Brain microvascular endothelial cell (primary cell): ENCODE results near the gene GSE1.

Experiments
- DNase-seq: peaks from one replicate; pipeline ENCODE4 v3.0.0-alpha.2; 2020
- H3K27ac ChIP-seq: fragments of 250-450 bp; sonication (Bioruptor Pico); 2 replicates; pipeline ENCODE4 v1.5.1; 2020; ENCODE audit warnings: mild to moderate bottlenecking, moderate library complexity
- H3K27me3 ChIP-seq: fragments of 250-450 bp; sonication (Bioruptor Pico); replicated peaks from 2 replicates; pipeline ENCODE4 v1.5.1; 2020; ENCODE audit warnings: mild to moderate bottlenecking
- H3K36me3 ChIP-seq: fragments of 250-450 bp; sonication (Bioruptor Pico); replicated peaks from 2 replicates; pipeline ENCODE4 v1.5.1; 2020; ENCODE audit warnings: mild to moderate bottlenecking
- H3K4me3 ChIP-seq: 2 replicates; pipeline ENCODE4 v1.5.1; 2011; ENCODE audit warnings: low read depth, mild to moderate bottlenecking, control low read depth, low read length, moderate library complexity
- in situ Hi-C: cut with HindIII; loops from 2 replicates; pipeline ENCODE4 v1.10.0; 2017; ENCODE audit warnings: low sequenced_read_pairs, low pct_ligation_motif_present
- TF ChIP-seq, protein P1 (sequence below): IDR thresholded peaks from 2 replicates; pipeline ENCODE4 v1.5.1; 2011; ENCODE audit warnings: low read depth, mild to moderate bottlenecking, moderate library complexity, low read length, control low read depth, inconsistent platforms; ENCODE audit errors: missing control alignments

Gene GSE1

DNA sequence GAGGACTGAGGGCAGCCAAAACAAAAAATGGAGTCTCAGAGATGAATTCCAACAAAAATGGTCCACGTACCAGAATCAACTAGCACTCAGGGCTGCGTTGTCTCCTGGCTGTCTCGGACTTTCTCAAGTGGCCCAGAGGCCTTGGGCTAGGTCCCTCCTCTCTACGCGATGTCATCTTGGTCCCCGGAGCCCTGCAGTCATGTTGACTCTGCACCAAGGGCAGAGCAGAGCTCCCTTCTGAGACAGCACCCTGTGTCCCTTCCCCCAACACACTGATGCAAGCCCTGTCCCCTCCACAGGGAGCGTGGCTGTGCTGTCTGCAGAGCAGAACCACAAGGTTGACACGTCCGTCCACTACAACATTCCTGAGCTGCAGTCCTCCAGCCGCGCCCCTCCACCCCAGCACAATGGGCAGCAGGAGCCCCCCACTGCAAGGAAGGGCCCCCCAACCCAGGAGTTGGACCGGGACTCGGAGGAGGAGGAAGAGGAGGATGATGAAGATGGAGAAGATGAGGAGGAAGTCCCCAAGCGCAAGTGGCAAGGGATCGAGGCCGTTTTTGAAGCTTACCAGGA is 54.8 kb downstream of the GSE1 start:
- no peak overlapping the region for H3K27ac ChIP-seq
- no peaks in the 10 kb centered on the region for H3K27me3 ChIP-seq
- H3K36me3 ChIP-seq = peaks cover 54% of the 10 kb centered on the region
- no peak for DNase-seq
- TF ChIP-seq, protein P1, sequence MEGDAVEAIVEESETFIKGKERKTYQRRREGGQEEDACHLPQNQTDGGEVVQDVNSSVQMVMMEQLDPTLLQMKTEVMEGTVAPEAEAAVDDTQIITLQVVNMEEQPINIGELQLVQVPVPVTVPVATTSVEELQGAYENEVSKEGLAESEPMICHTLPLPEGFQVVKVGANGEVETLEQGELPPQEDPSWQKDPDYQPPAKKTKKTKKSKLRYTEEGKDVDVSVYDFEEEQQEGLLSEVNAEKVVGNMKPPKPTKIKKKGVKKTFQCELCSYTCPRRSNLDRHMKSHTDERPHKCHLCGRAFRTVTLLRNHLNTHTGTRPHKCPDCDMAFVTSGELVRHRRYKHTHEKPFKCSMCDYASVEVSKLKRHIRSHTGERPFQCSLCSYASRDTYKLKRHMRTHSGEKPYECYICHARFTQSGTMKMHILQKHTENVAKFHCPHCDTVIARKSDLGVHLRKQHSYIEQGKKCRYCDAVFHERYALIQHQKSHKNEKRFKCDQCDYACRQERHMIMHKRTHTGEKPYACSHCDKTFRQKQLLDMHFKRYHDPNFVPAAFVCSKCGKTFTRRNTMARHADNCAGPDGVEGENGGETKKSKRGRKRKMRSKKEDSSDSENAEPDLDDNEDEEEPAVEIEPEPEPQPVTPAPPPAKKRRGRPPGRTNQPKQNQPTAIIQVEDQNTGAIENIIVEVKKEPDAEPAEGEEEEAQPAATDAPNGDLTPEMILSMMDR = no peak
- in situ Hi-C loops = no loop called here
- H3K4me3 ChIP-seq = no peak overlapping the region

DNA sequence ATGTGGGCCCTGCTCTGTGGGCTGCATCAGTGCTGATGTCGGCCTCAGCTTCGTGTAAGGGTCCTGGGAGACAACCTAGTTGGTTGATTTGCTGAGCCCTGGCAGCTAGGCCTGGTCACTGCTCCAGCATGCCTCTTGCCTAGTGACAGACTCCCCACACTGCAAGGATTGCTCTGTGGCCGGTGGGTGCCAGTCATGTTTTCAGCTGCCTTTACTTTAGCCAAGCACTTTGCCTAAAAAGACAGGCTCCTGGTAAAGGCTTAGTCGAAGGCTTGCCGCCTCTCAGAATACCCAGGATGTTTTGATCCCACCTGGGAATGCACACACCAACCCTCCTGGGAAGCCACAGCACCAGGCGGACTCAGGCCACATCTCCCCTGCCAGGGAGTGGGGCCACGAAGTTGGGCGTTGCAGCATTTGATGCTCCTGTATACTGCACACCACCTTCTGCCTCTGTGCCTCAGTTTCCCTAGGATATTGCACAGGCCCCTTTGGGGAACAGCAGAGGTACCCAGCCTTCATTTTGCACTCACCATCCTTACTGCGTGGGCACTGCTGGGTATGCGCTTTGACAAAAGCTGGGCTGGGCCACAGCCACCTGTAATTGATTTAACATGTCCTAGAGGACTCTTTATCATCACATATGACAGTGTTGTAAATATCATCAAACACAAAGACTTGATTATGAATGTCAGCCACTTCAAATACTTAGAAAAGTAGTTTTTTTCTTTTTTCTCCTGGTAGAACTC is 55.7 kb downstream of the GSE1 start:
- no peaks in the 10 kb centered on the region for H3K27me3 ChIP-seq
- H3K36me3 ChIP-seq = peaks cover 52% of the 10 kb centered on the region
- no peak overlapping the region for H3K27ac ChIP-seq
- TF ChIP-seq, protein P1 = no peak
- in situ Hi-C loops = no loop called here
- no peak for DNase-seq
- no peak overlapping the region for H3K4me3 ChIP-seq

DNA sequence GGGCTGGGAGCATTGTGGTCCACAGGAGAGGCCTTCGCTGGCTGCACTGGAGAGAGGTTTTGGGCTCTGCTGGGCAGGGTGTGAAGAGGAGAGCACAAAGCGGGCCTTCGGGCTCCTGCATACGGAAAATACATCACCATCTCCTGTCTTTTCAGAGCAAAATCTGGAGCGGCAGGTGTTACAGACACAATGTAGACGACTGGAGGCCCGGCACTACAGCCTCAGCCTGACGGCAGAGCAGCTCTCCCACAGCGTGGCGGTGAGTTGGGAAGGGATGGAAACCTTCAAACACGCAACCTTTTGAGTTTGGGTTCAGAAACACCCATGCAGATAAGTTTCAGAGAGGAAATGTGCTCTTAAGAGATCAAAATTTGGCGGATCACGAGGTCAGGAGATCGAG is 57.7 kb downstream of the GSE1 start:
- Histone ChIP-seq H3K4me3 (no peak overlapping the region), H3K27ac (no peak overlapping the region), H3K27me3 (no peaks in the 10 kb centered on the region), H3K36me3 (peaks cover 41% of the 10 kb centered on the region)
- in situ Hi-C loops = no loop called here
- DNase-seq = no peak
- TF ChIP-seq, protein P1 = no peak

DNA sequence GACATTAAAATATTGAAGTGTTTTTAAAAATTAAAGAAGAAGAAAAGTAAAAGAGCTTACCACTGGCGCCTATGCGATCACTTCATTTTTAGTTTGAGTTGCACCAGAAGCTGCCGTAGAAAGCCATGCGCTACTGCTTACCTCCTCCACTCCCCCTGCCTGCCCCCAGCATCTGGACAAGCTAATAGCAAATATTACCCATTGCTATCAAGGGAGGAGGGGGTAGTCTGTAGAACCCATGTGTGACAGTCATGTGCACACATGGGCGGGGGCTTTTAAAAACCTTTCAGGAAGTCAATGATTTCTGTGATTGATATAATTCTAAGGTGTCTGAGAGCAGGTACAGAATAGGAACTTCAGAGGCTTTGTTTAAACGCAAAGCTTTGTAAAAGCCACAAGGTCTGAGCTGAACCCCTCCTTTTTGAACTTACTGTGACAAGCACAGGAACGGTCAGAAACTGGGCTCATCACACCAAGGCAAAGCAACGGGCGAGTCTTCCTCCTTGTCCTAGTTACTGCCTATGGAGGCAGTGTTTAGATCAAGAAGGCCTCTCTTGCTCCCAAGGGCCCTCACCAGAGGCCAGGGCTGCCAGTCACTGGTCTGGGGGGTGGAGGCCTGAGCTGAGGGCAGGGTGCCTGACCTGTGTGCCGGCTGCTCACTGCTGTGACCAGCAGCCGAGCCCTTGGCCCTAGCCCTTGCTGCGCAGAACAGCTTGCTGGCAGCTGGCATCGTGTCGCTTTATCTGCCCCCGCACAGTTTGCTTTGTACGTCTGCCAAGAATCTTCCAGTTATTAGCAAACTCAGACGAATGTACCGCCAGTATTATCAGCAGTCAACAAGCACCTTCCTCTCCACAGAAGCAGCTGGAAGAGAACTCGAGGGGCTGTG is 60.7 kb downstream of the GSE1 start:
- peaks cover 28% of the 10 kb centered on the region for H3K36me3 ChIP-seq
- H3K27ac ChIP-seq = no peak overlapping the region
- TF ChIP-seq, protein P1 = no peak
- in situ Hi-C loops = no loop called here
- peak; percentile 60 for DNase-seq
- H3K27me3 ChIP-seq = no peaks in the 10 kb centered on the region
- H3K4me3 ChIP-seq = no peak overlapping the region

DNA sequence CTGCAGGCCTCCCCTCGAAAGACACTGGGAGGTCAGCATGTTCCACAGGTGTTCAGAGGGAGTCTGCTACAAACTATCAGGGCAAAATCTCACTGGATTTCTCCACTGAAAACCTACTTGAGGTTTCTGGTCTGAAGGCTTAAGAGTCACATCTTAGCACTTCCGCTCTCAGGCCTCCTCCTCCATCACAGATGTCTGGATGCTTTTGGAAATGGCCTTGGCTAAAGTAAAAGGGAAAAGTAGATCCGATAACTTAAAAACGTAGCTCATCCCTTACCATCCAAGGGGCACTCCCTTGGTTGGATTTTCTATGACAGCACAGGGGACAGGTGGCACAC is 61.3 kb downstream of the GSE1 start:
- no peak overlapping the region for H3K4me3 ChIP-seq
- no peak for DNase-seq
- no peaks in the 10 kb centered on the region for H3K27me3 ChIP-seq
- no peak overlapping the region for H3K27ac ChIP-seq
- in situ Hi-C loops = no loop called here
- peaks cover 24% of the 10 kb centered on the region for H3K36me3 ChIP-seq
- TF ChIP-seq, protein P1 = no peak
